Neural crest cell (in vitro differentiated cells): ENCODE results near the gene OR4M1. TPM values are rescaled to one million over a fixed set of nuclear protein-coding genes. Genes with fewer than 3 reads are reported as not detected.
"Not testable (repeated sequence)": the region's sequence is repeated elsewhere in the genome, so short reads cannot be mapped to it uniquely, and the experiment has no call there.

Source experiments
- DNase-seq: peaks from one replicate; pipeline ENCODE4 v3.0.0; 2021; ENCODE audit warnings: low read depth, mixed read lengths, low spot score
- H3K27ac Mint-ChIP-seq: one replicate; pipeline ENCODE4 v1.8.0; 2021; ENCODE audit warnings: mild to moderate bottlenecking, mixed read lengths; ENCODE audit not compliant: unreplicated experiment
- H3K27me3 Mint-ChIP-seq: 2 replicates; pipeline ENCODE4 v1.8.0; 2021; ENCODE audit warnings: low read depth, mild to moderate bottlenecking, mixed read lengths
- H3K36me3 Mint-ChIP-seq: 2 replicates; pipeline ENCODE4 v1.8.0; 2021; ENCODE audit warnings: low read depth, mild to moderate bottlenecking, mixed read lengths
- H3K4me1 Mint-ChIP-seq: 2 replicates; pipeline ENCODE4 v1.8.0; 2021; ENCODE audit warnings: mixed read lengths
- H3K4me3 Mint-ChIP-seq: one replicate; pipeline ENCODE4 v1.8.0; 2021; ENCODE audit warnings: mild to moderate bottlenecking, mixed read lengths
- H3K9me3 Mint-ChIP-seq: 2 replicates; pipeline ENCODE4 v1.8.0; 2021; ENCODE audit warnings: mixed read lengths
- total RNA-seq: library from RNA; stranded (reverse); gene quantifications from 2 replicates; pipeline ENCODE4 v1.2.1, GENCODE V29; 2021
- TF ChIP-seq, protein P1 (sequence below): fragments of 200-600 bp; sonication (generic); conservative IDR thresholded peaks from 2 replicates; pipeline ENCODE4 v1.5.0; 2021; ENCODE audit warnings: antibody characterized with exemption, mild to moderate bottlenecking

The OR4M1 gene
- total RNA-seq, 1 donor from 2014 or later: not detected

- Mint-ChIP-seq H3K27ac (no peak overlapping the region), H3K4me3 (no peak overlapping the region), H3K9me3 (peaks cover 52% of the 10 kb centered on the region), H3K4me1 (no peaks in the 10 kb centered on the region), H3K27me3 (no peaks in the 10 kb centered on the region), H3K36me3 (peaks cover 19% of the 10 kb centered on the region)
- DNase-seq: no peak
- TF ChIP-seq, protein P1, sequence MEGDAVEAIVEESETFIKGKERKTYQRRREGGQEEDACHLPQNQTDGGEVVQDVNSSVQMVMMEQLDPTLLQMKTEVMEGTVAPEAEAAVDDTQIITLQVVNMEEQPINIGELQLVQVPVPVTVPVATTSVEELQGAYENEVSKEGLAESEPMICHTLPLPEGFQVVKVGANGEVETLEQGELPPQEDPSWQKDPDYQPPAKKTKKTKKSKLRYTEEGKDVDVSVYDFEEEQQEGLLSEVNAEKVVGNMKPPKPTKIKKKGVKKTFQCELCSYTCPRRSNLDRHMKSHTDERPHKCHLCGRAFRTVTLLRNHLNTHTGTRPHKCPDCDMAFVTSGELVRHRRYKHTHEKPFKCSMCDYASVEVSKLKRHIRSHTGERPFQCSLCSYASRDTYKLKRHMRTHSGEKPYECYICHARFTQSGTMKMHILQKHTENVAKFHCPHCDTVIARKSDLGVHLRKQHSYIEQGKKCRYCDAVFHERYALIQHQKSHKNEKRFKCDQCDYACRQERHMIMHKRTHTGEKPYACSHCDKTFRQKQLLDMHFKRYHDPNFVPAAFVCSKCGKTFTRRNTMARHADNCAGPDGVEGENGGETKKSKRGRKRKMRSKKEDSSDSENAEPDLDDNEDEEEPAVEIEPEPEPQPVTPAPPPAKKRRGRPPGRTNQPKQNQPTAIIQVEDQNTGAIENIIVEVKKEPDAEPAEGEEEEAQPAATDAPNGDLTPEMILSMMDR: no peak
These were observed 1.3 kb upstream of the OR4M1 start for GRCh38 chr14:19771895-19772430.

DNA sequence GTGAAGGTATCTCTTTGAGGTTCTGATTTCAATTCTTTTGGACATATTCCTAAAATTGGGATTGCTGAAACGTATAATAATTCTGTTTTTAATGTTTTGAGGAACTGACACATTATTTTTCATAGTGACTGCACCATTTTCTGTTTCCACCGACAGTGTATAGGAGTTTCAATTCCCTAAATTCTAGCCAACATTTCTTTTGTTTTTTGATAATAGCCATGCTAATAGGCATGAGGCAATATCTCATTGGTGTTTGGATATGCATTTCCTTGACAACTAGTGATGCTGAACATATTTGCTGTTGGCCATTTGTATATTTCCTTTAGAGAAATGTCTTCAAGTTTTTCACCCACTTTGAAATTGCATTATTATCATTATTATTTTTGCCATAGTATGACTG, 850 bp upstream of the OR4M1 start:
- H3K4me1 Mint-ChIP-seq, H3K27ac Mint-ChIP-seq, H3K27me3 Mint-ChIP-seq, H3K4me3 Mint-ChIP-seq, DNase-seq: not testable (repeated sequence)
- H3K36me3 Mint-ChIP-seq: peaks cover 19% of the 10 kb centered on the region
- H3K9me3 Mint-ChIP-seq: peaks cover 56% of the 10 kb centered on the region

GRCh38 chr14:19775587-19775986, 2.3 kb downstream of the OR4M1 start:
- peaks cover 15% of the 10 kb centered on the region for H3K36me3 Mint-ChIP-seq
- DNase-seq: no peak
- H3K9me3 Mint-ChIP-seq: peaks cover 50% of the 10 kb centered on the region
- H3K4me1 Mint-ChIP-seq: no peaks in the 10 kb centered on the region
- TF ChIP-seq, protein P1: no peak
- H3K27me3 Mint-ChIP-seq: no peaks in the 10 kb centered on the region
- no peak overlapping the region for H3K27ac Mint-ChIP-seq
- no peak overlapping the region for H3K4me3 Mint-ChIP-seq

DNA sequence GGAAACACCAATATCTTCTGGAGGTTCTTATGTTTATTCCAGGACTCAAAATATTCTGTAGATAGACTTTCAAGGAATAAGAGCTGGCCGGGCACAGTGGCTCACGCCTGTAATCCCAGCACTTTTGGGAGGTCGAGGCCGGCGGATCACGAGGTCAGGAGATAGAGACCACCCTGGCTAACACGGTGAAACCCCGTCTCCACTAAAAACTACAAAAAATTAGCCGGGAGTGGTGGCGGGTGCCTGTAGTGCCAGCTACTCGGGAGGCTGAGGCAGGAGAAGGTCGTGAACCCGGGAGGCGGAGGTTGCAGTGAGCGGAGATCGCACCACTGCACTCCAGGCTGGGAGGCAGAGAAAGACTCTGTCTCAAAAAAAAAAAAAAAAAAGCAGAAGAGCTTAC, 12.5 kb downstream of the OR4M1 start:
- H3K9me3 Mint-ChIP-seq, H3K27me3 Mint-ChIP-seq, DNase-seq, H3K27ac Mint-ChIP-seq, H3K4me3 Mint-ChIP-seq, H3K4me1 Mint-ChIP-seq, H3K36me3 Mint-ChIP-seq: not testable (repeated sequence)

DNA sequence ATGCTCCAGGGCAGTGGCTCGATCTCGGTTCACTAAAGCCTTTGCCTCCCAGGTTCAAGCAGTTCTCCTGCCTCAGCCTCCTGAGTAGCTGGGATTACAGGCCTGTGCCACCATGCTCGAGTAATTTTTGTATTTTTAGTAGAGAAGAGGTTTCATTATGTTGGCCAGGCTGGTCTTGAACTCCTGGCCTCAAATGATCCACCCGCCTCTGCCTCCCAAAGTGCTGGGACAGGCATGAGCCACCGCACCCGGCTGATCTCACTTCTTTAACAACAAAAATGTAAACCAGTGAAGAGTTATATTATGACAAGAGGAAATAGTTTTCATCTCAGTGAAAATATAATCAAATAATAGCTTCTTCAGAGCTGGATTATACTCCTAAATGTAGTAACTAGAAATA, 14.0 kb downstream of the OR4M1 start:
- H3K27ac Mint-ChIP-seq, DNase-seq: not testable (repeated sequence)

GRCh38 chr14:19788150-19788549, 14.8 kb downstream of the OR4M1 start:
- not testable (repeated sequence) for DNase-seq, H3K4me1 Mint-ChIP-seq, H3K27ac Mint-ChIP-seq, H3K36me3 Mint-ChIP-seq, H3K9me3 Mint-ChIP-seq, H3K4me3 Mint-ChIP-seq, H3K27me3 Mint-ChIP-seq

More for the DNA sequence above, 14.0 kb downstream of the OR4M1 start:
- not testable (repeated sequence) for H3K27me3 Mint-ChIP-seq, H3K9me3 Mint-ChIP-seq, H3K4me3 Mint-ChIP-seq, H3K36me3 Mint-ChIP-seq, H3K4me1 Mint-ChIP-seq

GRCh38 chr14:19796520-19797108, 23.3 kb downstream of the OR4M1 start:
- not testable (repeated sequence) for DNase-seq, H3K36me3 Mint-ChIP-seq, H3K4me3 Mint-ChIP-seq, H3K9me3 Mint-ChIP-seq, H3K27me3 Mint-ChIP-seq, H3K4me1 Mint-ChIP-seq, H3K27ac Mint-ChIP-seq

DNA sequence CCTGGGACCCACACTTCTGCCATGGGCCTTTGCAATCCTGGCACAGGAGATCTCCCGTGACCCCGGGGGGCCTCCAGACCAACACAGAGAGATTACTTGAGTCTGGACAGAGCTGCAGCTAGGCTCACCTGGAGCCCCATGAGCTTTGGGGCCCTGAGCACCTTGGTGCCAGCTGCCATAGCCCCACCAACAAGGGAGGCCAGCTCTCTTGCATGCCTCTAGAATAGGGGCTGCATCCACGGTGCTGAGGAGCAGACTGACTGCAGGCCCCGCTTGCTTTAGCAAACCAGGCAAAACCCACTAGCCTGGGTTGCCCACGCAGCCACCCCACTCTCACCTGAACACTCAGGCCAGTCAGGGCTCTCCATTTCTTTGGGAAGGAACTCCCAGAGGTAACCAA, 26.6 kb downstream of the OR4M1 start:
- Mint-ChIP-seq H3K4me3 (no peak overlapping the region), H3K4me1 (no peaks in the 10 kb centered on the region), H3K27me3 (no peaks in the 10 kb centered on the region), H3K9me3 (peaks cover 9% of the 10 kb centered on the region), H3K27ac (no peak overlapping the region), H3K36me3 (peaks cover 4% of the 10 kb centered on the region)
- TF ChIP-seq, protein P1: no peak
- no peak for DNase-seq
